C4-2B (cell line): ENCODE results near the gene ARID5B.
A peak's percentile ranks its signal among the peaks of the same experiment; 100 is the strongest.

Experiments used
- H3K27ac ChIP-seq: fragments of 450-650 bp; 2 replicates; pipeline ENCODE4 v1.5.1; 2017
- CTCF ChIP-seq: fragments of 450-650 bp; conservative IDR thresholded peaks from 2 replicates; pipeline ENCODE4 v1.5.1; 2017; ENCODE audit warnings: mild to moderate bottlenecking
- ZFX ChIP-seq: fragments of 450-650 bp; IDR thresholded peaks from 2 replicates; pipeline ENCODE4 v1.6.1; 2017

ARID5B gene

GRCh38 chr10:62034096-62034640 is 132.7 kb downstream of the ARID5B start:
- TF ChIP-seq CTCF: no peak
- no peak for TF ChIP-seq ZFX
- H3K27ac ChIP-seq: no peak overlapping the region

- H3K27ac ChIP-seq: peak overlapping the region; percentile 13
- TF ChIP-seq CTCF: no peak
- no peak for TF ChIP-seq ZFX
Measured at GRCh38 chr10:62036186-62037081, 134.9 kb downstream of the ARID5B start.

DNA sequence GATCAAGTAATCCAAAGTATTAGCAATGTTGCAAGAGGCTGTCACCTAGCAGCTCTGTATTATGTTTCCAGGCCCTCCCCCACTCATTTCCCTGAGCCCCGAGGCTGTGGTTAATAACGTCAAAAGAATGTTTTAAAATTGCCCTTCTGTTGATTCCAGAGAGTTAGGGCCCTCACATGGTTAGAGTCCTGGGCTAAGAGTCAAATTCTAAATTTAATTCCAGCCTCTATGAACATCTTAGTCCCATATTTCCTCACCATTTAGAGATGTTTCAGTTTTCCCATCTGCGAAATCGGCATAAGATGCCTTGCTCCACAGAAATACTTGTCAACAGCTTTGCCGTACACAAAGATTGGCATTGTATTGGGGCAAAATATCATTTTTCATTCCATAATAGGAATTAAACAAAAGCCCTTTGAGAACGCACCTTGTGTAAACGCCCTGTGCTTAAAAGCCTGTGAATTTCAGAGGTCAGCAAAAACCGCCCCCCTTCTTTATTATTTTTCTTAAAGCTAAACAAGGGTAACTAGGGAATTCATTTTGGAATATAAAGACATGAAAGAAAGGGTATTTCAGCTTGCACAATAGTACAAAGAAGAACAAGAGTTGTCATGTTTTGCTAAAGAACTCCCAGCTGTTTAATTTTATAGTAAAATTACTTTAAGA is 135.8 kb downstream of the ARID5B start:
- TF ChIP-seq ZFX (no peak), CTCF (no peak)
- H3K27ac ChIP-seq: peak overlapping the region; percentile 13; the same call in 1 of the 2 replicates

DNA sequence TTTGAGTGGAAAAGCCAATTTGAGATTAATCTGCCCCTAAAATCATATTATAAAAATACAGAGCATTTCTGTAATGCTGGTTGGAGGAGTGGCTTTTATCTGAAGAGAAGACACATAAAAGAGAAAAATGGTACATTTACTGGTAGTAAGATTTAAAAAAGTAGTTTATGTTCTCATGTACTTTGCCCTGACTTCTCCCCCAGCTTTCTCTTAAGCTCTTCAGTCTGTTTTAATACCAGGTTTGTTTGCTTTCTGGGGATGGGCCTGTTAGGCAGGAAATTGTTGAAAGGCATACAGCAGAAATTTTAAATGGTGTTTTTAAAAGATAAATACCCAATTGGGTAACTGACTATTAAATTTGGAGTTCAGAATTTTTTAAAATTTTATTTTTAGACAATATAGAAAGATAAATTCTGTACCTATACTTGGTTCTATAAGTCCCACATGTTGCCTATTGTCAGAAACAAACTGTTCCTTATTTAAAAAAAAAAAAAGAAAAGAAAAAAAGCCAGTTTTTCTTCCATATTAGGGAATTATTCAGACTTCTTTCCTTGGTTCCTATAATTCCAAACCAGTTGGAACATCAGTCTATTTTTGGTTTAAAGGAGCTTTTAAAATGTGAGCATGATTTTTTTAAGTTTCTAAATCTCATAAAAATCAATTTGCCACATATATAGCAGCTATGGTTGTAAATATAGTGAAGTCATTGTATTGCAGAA is 136.6 kb downstream of the ARID5B start:
- H3K27ac ChIP-seq: no peak overlapping the region
- TF ChIP-seq ZFX (no peak), CTCF (no peak)

DNA sequence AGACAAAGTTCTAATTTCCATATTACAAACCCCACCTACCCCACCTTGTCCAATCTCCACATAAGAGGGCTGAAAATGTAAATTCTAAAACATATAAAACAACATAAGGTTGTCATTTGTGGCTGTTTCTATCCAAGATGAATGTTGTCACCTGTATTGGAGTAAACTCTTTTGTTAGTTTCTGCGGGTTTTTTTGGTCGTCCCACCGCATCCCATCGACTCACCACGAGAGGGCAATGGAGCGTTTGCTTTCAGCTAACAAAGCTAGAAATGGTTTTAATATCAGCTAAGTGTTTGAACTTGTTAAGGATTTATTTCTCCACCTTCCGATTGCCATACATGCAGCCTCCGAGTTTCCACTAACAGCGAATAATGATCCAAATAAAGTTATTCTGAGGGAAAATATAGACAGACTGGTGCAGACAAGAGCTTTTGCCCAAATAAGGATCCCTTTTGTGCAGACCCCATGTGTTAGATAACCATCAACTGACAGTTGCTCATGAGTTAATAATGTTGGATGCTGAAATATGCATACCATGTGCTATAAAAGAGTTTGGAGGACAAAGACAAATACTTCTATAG is 137.2 kb downstream of the ARID5B start:
- TF ChIP-seq ZFX (no peak), CTCF (peak; percentile 92)
- no peak overlapping the region; the same call in 1 of the 2 replicates for H3K27ac ChIP-seq

- TF ChIP-seq CTCF (no peak), ZFX (no peak)
- H3K27ac ChIP-seq: no peak overlapping the region
Measured at GRCh38 chr10:62039954-62040353, 138.5 kb downstream of the ARID5B start.
